Ramos (cell line): ENCODE measurements around the gene IL23R.

ENCODE experiments used
- in situ Hi-C: fragments of 300-500 bp; cut with MboI; formaldehyde crosslinking; loops from one replicate; pipeline ENCODE4 v1.14.3; 2022; ENCODE audit warnings: low sequenced_read_pairs; ENCODE audit not compliant: unreplicated experiment

The IL23R gene

GRCh38 chr1:67146539-67146938 lies 19.7 kb upstream of the IL23R start:
- in situ Hi-C loops = loop anchor here (5.0 to 10.0 kb wide), 2 partner anchors 152 to 384 kb away; no protein-coding TSS in a partner anchor

- in situ Hi-C loops = loop anchor here (5.0 to 10.0 kb wide), 2 partner anchors 153 to 386 kb away; no protein-coding TSS in a partner anchor
These were observed 18.3 kb upstream of the IL23R start for GRCh38 chr1:67147973-67148372.

- in situ Hi-C loops = loop anchor here (5.0 to 10.0 kb wide), 2 partner anchors 154 to 386 kb away; no protein-coding TSS in a partner anchor
These were observed 17.6 kb upstream of the IL23R start for GRCh38 chr1:67148516-67149178.

GRCh38 chr1:67149179-67149770 lies 17.0 kb upstream of the IL23R start:
- in situ Hi-C loops = loop anchor here (5.0 to 10.0 kb wide), 2 partner anchors 154 to 387 kb away; no protein-coding TSS in a partner anchor

GRCh38 chr1:67150931-67151330 lies 15.3 kb upstream of the IL23R start:
- in situ Hi-C loops = no loop called here

- in situ Hi-C loops = no loop called here
These were observed 7.9 kb upstream of the IL23R start for GRCh38 chr1:67158401-67158800.

- in situ Hi-C loops = no loop called here
These were observed 7.0 kb upstream of the IL23R start for GRCh38 chr1:67159233-67159632.

- in situ Hi-C loops = no loop called here
These were observed 3.3 kb upstream of the IL23R start for GRCh38 chr1:67162954-67163353.

GRCh38 chr1:67165468-67166041 lies 699 bp upstream of the IL23R start:
- in situ Hi-C loops = no loop called here

GRCh38 chr1:67169496-67169895 lies 3.2 kb downstream of the IL23R start:
- in situ Hi-C loops = no loop called here

- in situ Hi-C loops = no loop called here
These were observed 3.7 kb downstream of the IL23R start for GRCh38 chr1:67169932-67170331.

GRCh38 chr1:67170751-67171573 lies 4.7 kb downstream of the IL23R start:
- in situ Hi-C loops = no loop called here

- in situ Hi-C loops = no loop called here
These were observed 5.3 kb downstream of the IL23R start for GRCh38 chr1:67171574-67171955.

- in situ Hi-C loops = no loop called here
These were observed 5.7 kb downstream of the IL23R start for GRCh38 chr1:67171978-67172377.

- in situ Hi-C loops = no loop called here
These were observed 7.7 kb downstream of the IL23R start for GRCh38 chr1:67173988-67174387.

- in situ Hi-C loops = no loop called here
These were observed 8.5 kb downstream of the IL23R start for GRCh38 chr1:67174716-67175284.

- in situ Hi-C loops = no loop called here
These were observed 9.4 kb downstream of the IL23R start for GRCh38 chr1:67175530-67176087.

GRCh38 chr1:67184838-67185421 lies 18.7 kb downstream of the IL23R start:
- in situ Hi-C loops = no loop called here

- in situ Hi-C loops = no loop called here
These were observed 21.9 kb downstream of the IL23R start for GRCh38 chr1:67188137-67188536.

GRCh38 chr1:67189953-67190352 lies 23.7 kb downstream of the IL23R start:
- in situ Hi-C loops = no loop called here
